WTC11 (cell line): ENCODE results near the gene ASZ1. TPM values are rescaled to one million over a fixed set of nuclear protein-coding genes. Genes with fewer than 3 reads are reported as not detected.
"Not testable (repeated sequence)": the region's sequence is repeated elsewhere in the genome, so short reads cannot be mapped to it uniquely, and the experiment has no call there.

Experiments used
- ATAC-seq: fragments of 200-7000 bp; cut with Tn5 transposase; 2 replicates; pipeline ENCODE4 v1.10.0; 2021; ENCODE audit warnings: mild to moderate bottlenecking, moderate library complexity
- CTCF ChIA-PET: fragments of 300-600 bp; sonication (Branson Sonifier 250); formaldehyde crosslinking; loops from one replicate; lab custom pipeline; 2021; ENCODE audit warnings: antibody characterized with exemption; lab: Charles Lee
- POLR2A ChIA-PET: fragments of 350-600 bp; sonication (Branson Sonifier 250); formaldehyde crosslinking; loops from one replicate; lab custom pipeline; 2021; ENCODE audit warnings: antibody characterized with exemption; lab: Charles Lee
- DNase-seq: peaks from one replicate; pipeline ENCODE4 v3.0.0; 2021; ENCODE audit warnings: low spot score
- H3K27ac Mint-ChIP-seq: 2 replicates; pipeline ENCODE4 v1.8.0; 2021; ENCODE audit warnings: mixed read lengths
- H3K27me3 Mint-ChIP-seq: 2 replicates; pipeline ENCODE4 v1.8.0; 2021; ENCODE audit warnings: low read depth, mild to moderate bottlenecking, moderate library complexity, mixed read lengths
- H3K36me3 Mint-ChIP-seq: 2 replicates; pipeline ENCODE4 v1.8.0; 2021; ENCODE audit warnings: mixed read lengths
- H3K4me1 Mint-ChIP-seq: 2 replicates; pipeline ENCODE4 v1.8.0; 2022; ENCODE audit warnings: mixed read lengths
- H3K4me3 Mint-ChIP-seq: 2 replicates; pipeline ENCODE4 v1.8.0; 2021; ENCODE audit warnings: mild to moderate bottlenecking, moderate library complexity, mixed read lengths
- H3K9me3 Mint-ChIP-seq: 2 replicates; pipeline ENCODE4 v1.8.0; 2021; ENCODE audit warnings: mixed read lengths
- E2F4 ChIP-seq: sonication (generic); formaldehyde crosslinking; IDR thresholded peaks from 2 replicates; pipeline ENCODE4 v1.8.1; 2022; ENCODE audit warnings: low read depth, mild to moderate bottlenecking, moderate library complexity, missing genetic modification reagents, borderline replicate concordance
- ELF4 ChIP-seq: sonication (generic); formaldehyde crosslinking; IDR thresholded peaks from 2 replicates; pipeline ENCODE4 v1.8.1; 2022; ENCODE audit warnings: low read depth, mild to moderate bottlenecking, moderate library complexity, missing genetic modification reagents
- EMX1 ChIP-seq: fragments of 250-450 bp; sonication (Bioruptor Pico); IDR thresholded peaks from 2 replicates; pipeline ENCODE4 v1.8.0; 2021; ENCODE audit warnings: mild to moderate bottlenecking
- FOXJ3 ChIP-seq: sonication (generic); formaldehyde crosslinking; IDR thresholded peaks from 2 replicates; pipeline ENCODE4 v1.9.0; 2021; ENCODE audit warnings: missing genetic modification reagents, mild to moderate bottlenecking, borderline replicate concordance
- FOXP4 ChIP-seq: sonication (generic); formaldehyde crosslinking; IDR thresholded peaks from 2 replicates; pipeline ENCODE4 v1.8.0; 2022; ENCODE audit warnings: mild to moderate bottlenecking, missing genetic modification reagents
- GTF2I ChIP-seq: fragments of 250-450 bp; sonication (Bioruptor Pico); conservative IDR thresholded peaks from 2 replicates; pipeline ENCODE4 v1.4.0; 2021; ENCODE audit warnings: mild to moderate bottlenecking
- IRF2 ChIP-seq: sonication (generic); formaldehyde crosslinking; IDR thresholded peaks from 2 replicates; pipeline ENCODE4 v1.8.0; 2022; ENCODE audit warnings: low read depth, missing genetic modification reagents, borderline replicate concordance
- MAX ChIP-seq: sonication (generic); formaldehyde crosslinking; IDR thresholded peaks from 2 replicates; pipeline ENCODE4 v1.8.0; 2022; ENCODE audit warnings: mild to moderate bottlenecking, missing genetic modification reagents
- RORB ChIP-seq: fragments of 250-450 bp; sonication (Bioruptor Pico); IDR thresholded peaks from 2 replicates; pipeline ENCODE4 v1.9.0; 2021; ENCODE audit warnings: mild to moderate bottlenecking
- SMAD3 ChIP-seq: sonication (generic); formaldehyde crosslinking; IDR thresholded peaks from 2 replicates; pipeline ENCODE4 v1.8.0; 2022; ENCODE audit warnings: missing genetic modification reagents, mild to moderate bottlenecking, borderline replicate concordance
- ZNF263 ChIP-seq: sonication (generic); formaldehyde crosslinking; IDR thresholded peaks from 2 replicates; pipeline ENCODE4 v1.8.1; 2022; ENCODE audit warnings: low read depth, mild to moderate bottlenecking, moderate library complexity, missing genetic modification reagents
- ZNF423 ChIP-seq: fragments of 250-450 bp; sonication (Bioruptor Pico); IDR thresholded peaks from 2 replicates; pipeline ENCODE4 v2.1.2; 2022; ENCODE audit warnings: mild to moderate bottlenecking, moderate library complexity
- total RNA-seq: library from RNA; stranded (reverse); gene quantifications from 3 replicates; pipeline ENCODE4 v1.2.3, GENCODE V29; 2021
- TF ChIP-seq, protein P1 (sequence below): sonication (generic); formaldehyde crosslinking; conservative IDR thresholded peaks from 2 replicates; pipeline ENCODE4 v1.8.1; 2022; ENCODE audit warnings: mild to moderate bottlenecking, missing genetic modification reagents
- TF ChIP-seq, protein P2 (sequence below): sonication (generic); formaldehyde crosslinking; IDR thresholded peaks from 2 replicates; pipeline ENCODE4 v1.8.0; 2023; ENCODE audit warnings: mild to moderate bottlenecking, missing genetic modification reagents
- TF ChIP-seq, protein P3 (sequence below): fragments of 250-450 bp; sonication (Bioruptor Pico); IDR thresholded peaks from 2 replicates; pipeline ENCODE4 v1.8.0; 2021; ENCODE audit warnings: mild to moderate bottlenecking
- TF ChIP-seq, protein P4 (sequence below): sonication (generic); formaldehyde crosslinking; IDR thresholded peaks from 2 replicates; pipeline ENCODE4 v1.8.1; 2023; ENCODE audit warnings: mild to moderate bottlenecking, missing genetic modification reagents
- TF ChIP-seq, protein P5 (sequence below): fragments of 200-600 bp; IDR thresholded peaks from 2 replicates; pipeline ENCODE4 v1.8.0; 2022; ENCODE audit warnings: antibody characterized with exemption

Gene ASZ1
- total RNA-seq, 1 experiment from 2014 or later, result not detected

GRCh38 chr7:117414591-117414990 is 12.7 kb downstream of the ASZ1 start:
- DNase-seq, H3K9me3 Mint-ChIP-seq, CTCF ChIA-PET, H3K4me3 Mint-ChIP-seq, H3K4me1 Mint-ChIP-seq, ATAC-seq, H3K27me3 Mint-ChIP-seq, POLR2A ChIA-PET, H3K36me3 Mint-ChIP-seq, H3K27ac Mint-ChIP-seq: not testable (repeated sequence)
- 0 out of 2 replicates have a peak, but pooled peaks have one; percentile 11 for TF ChIP-seq GTF2I (CRISPR knock-in tag)

GRCh38 chr7:117412946-117413559 is 14.2 kb downstream of the ASZ1 start:
- Mint-ChIP-seq H3K4me1 (no peaks in the 10 kb centered on the region), H3K27ac (no peak overlapping the region)
- TF ChIP-seq, protein P1, sequence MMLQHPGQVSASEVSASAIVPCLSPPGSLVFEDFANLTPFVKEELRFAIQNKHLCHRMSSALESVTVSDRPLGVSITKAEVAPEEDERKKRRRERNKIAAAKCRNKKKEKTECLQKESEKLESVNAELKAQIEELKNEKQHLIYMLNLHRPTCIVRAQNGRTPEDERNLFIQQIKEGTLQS, result no peak
- TF ChIP-seq E2F4 (CRISPR knock-in tag), result no peak
- TF ChIP-seq, all 79 proteins: peak for 0
- ChIA-PET CTCF (no interaction called here), POLR2A (no interaction called here)
- DNase-seq, result no peak
- H3K4me3 Mint-ChIP-seq, result no peak overlapping the region
- 0 out of 2 replicates have a peak, but pooled peaks cover 3% of the 10 kb centered on the region for H3K9me3 Mint-ChIP-seq
- H3K36me3 Mint-ChIP-seq, result no peaks in the 10 kb centered on the region
- no peak for ATAC-seq
- H3K27me3 Mint-ChIP-seq, result no peaks in the 10 kb centered on the region

- ChIA-PET CTCF (interaction anchor here (1.4 kb wide), 1 partner anchor 200 kb away, joined by 3 read pairs; no protein-coding TSS in a partner anchor), POLR2A (no interaction called here)
- Mint-ChIP-seq H3K27ac (no peak overlapping the region), H3K36me3 (no peaks in the 10 kb centered on the region), H3K9me3 (0 out of 2 replicates have a peak, but pooled peaks cover 3% of the 10 kb centered on the region), H3K4me1 (no peaks in the 10 kb centered on the region), H3K4me3 (no peak overlapping the region), H3K27me3 (no peaks in the 10 kb centered on the region)
- ATAC-seq, result no peak
- no peak for DNase-seq
- TF ChIP-seq FOXJ3 (CRISPR knock-in tag) (no peak), ZNF263 (CRISPR knock-in tag) (no peak), RORB (no peak), FOXP4 (CRISPR knock-in tag) (no peak), SMAD3 (CRISPR knock-in tag) (no peak), ZNF423 (CRISPR knock-in tag) (no peak), MAX (CRISPR knock-in tag) (no peak), ELF4 (CRISPR knock-in tag) (no peak), IRF2 (no peak), EMX1 (no peak)
- TF ChIP-seq, protein P2, sequence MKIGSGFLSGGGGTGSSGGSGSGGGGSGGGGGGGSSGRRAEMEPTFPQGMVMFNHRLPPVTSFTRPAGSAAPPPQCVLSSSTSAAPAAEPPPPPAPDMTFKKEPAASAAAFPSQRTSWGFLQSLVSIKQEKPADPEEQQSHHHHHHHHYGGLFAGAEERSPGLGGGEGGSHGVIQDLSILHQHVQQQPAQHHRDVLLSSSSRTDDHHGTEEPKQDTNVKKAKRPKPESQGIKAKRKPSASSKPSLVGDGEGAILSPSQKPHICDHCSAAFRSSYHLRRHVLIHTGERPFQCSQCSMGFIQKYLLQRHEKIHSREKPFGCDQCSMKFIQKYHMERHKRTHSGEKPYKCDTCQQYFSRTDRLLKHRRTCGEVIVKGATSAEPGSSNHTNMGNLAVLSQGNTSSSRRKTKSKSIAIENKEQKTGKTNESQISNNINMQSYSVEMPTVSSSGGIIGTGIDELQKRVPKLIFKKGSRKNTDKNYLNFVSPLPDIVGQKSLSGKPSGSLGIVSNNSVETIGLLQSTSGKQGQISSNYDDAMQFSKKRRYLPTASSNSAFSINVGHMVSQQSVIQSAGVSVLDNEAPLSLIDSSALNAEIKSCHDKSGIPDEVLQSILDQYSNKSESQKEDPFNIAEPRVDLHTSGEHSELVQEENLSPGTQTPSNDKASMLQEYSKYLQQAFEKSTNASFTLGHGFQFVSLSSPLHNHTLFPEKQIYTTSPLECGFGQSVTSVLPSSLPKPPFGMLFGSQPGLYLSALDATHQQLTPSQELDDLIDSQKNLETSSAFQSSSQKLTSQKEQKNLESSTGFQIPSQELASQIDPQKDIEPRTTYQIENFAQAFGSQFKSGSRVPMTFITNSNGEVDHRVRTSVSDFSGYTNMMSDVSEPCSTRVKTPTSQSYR, result no peak
- TF ChIP-seq, protein P3, sequence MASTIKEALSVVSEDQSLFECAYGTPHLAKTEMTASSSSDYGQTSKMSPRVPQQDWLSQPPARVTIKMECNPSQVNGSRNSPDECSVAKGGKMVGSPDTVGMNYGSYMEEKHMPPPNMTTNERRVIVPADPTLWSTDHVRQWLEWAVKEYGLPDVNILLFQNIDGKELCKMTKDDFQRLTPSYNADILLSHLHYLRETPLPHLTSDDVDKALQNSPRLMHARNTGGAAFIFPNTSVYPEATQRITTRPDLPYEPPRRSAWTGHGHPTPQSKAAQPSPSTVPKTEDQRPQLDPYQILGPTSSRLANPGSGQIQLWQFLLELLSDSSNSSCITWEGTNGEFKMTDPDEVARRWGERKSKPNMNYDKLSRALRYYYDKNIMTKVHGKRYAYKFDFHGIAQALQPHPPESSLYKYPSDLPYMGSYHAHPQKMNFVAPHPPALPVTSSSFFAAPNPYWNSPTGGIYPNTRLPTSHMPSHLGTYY, result no peak
- TF ChIP-seq, protein P4, sequence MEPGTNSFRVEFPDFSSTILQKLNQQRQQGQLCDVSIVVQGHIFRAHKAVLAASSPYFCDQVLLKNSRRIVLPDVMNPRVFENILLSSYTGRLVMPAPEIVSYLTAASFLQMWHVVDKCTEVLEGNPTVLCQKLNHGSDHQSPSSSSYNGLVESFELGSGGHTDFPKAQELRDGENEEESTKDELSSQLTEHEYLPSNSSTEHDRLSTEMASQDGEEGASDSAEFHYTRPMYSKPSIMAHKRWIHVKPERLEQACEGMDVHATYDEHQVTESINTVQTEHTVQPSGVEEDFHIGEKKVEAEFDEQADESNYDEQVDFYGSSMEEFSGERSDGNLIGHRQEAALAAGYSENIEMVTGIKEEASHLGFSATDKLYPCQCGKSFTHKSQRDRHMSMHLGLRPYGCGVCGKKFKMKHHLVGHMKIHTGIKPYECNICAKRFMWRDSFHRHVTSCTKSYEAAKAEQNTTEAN (CRISPR knock-in tag), result no peak
- TF ChIP-seq, protein P5, sequence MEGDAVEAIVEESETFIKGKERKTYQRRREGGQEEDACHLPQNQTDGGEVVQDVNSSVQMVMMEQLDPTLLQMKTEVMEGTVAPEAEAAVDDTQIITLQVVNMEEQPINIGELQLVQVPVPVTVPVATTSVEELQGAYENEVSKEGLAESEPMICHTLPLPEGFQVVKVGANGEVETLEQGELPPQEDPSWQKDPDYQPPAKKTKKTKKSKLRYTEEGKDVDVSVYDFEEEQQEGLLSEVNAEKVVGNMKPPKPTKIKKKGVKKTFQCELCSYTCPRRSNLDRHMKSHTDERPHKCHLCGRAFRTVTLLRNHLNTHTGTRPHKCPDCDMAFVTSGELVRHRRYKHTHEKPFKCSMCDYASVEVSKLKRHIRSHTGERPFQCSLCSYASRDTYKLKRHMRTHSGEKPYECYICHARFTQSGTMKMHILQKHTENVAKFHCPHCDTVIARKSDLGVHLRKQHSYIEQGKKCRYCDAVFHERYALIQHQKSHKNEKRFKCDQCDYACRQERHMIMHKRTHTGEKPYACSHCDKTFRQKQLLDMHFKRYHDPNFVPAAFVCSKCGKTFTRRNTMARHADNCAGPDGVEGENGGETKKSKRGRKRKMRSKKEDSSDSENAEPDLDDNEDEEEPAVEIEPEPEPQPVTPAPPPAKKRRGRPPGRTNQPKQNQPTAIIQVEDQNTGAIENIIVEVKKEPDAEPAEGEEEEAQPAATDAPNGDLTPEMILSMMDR, result no peak
These were observed 14.9 kb downstream of the ASZ1 start for GRCh38 chr7:117412390-117412789.
